GM19438 (cell line): Measurements from ENCODE around the gene DOCK1.

Experiments used
- ATAC-seq: cut with Tn5 transposase; IDR thresholded peaks from one replicate; pipeline ENCODE4 v1.9.1; 2021; ENCODE audit warnings: low read depth; ENCODE audit not compliant: unreplicated experiment

The DOCK1 gene

GRCh38 chr10:127067542-127068194 is 162.4 kb downstream of the DOCK1 start:
- ATAC-seq, result no peak

- ATAC-seq, result no peak
These were observed 163.3 kb downstream of the DOCK1 start for GRCh38 chr10:127068485-127068884.

DNA sequence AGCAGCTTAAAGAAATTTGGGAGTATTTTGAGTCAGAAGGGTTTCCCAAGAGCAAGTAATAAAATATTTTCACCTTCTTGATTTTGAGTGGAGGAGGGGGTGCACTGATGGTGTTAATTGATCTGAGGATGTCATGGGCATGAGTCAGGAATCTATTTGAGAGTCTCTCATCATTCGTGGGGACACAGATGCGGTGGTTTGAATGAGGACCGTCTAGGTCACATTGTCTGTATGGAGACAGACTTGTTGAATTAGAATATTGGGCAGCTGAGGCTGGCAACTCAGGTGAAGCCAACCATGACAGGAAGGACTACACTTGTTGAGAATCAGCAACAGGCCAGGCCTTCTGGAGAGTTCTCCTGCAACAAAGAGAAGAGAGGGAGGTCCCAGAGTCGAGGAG is 164.2 kb downstream of the DOCK1 start:
- ATAC-seq, result no peak

DNA sequence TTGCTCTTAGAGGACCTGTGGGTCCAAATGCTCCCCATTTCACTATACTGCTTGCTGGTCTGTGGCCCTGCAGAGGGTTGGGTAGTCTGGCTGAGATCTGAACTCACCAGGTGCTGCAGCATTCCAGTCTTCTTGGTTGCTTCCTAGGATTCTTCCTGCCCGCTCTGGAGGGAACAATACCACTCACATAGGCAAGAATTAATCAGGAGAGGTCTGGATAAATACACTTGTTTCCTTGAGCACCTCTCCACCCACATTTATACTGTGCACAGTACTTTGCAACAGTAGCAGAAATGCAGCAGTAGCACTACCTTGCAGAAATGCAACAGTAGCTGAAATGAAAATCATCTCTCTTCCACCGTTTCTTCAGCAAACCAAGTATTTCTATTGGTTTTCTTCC is 165.9 kb downstream of the DOCK1 start:
- no peak for ATAC-seq

- no peak for ATAC-seq
These were observed 168.4 kb downstream of the DOCK1 start for GRCh38 chr10:127073666-127074065.

- ATAC-seq, result no peak
These were observed 174.2 kb downstream of the DOCK1 start for GRCh38 chr10:127079392-127079791.

DNA sequence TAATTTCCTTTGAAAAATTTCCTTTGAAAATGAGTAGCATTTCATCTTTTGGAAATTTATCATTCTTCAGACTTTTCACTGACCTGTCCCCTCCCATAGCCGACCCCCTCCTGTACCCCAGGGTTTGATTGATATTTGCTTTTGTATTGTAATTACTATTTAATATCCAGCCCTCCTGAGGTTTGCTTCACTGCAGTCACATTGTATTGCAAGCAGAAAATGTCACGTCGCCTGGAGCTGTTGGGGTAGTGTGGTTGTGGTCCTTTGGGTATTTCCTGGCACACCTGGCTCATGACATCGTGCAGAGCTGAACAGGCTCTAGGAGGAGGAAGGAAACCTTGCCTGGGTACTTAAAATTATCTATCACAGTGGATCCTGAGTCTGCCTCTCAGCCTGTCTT is 175.1 kb downstream of the DOCK1 start:
- no peak for ATAC-seq

DNA sequence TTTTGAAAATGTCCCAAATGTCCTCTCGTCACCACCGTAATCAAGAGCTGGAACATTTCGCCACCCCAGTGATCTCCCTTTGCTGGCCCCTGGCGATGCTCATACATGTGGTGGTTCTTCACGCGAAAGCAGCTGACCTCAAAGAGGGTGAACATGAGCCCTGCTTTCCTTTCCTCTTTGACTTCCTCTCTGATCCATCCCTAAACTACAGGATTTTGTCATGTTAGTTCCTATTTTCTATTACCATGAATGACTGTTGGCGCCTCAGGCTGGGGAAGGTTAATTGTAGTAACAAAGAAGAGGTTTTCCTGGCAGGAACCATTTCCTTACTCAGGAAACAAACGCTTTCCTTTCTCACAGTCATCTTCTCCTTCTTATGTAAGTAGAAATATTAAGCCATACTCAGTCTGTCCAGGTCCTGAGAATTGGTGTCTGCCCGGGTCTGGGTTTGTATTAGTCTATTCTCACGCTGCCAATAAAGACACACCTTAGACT is 176.7 kb downstream of the DOCK1 start:
- no peak for ATAC-seq

- ATAC-seq, result no peak
These were observed 177.4 kb downstream of the DOCK1 start for GRCh38 chr10:127082651-127083050.

- no peak for ATAC-seq
These were observed 180.7 kb downstream of the DOCK1 start for GRCh38 chr10:127085957-127086356.

- no peak for ATAC-seq
These were observed 183.7 kb downstream of the DOCK1 start for GRCh38 chr10:127088908-127089307.

- no peak for ATAC-seq
These were observed 184.2 kb downstream of the DOCK1 start for GRCh38 chr10:127089446-127089845.

- no peak for ATAC-seq
These were observed 184.9 kb downstream of the DOCK1 start for GRCh38 chr10:127090138-127090537.

DNA sequence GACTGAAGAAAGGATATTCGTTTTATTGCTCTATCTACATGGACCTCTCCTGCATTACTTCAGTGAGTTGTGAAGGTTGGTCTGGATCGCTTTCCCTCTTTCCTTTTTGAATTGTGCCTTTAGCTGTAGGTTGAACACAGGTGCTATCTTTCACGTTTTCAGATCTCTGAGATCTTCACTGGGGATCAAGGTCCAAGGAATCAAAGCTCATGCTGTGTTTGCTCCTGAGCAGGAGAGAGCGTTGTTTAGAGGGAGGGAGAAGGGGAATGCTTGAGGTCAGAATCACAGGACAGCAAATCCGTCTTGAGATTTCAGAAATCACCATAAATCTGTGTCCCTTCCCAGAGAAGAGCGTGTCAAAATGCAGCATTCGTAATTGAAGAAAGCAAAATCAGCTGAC is 186.1 kb downstream of the DOCK1 start:
- ATAC-seq, result no peak

DNA sequence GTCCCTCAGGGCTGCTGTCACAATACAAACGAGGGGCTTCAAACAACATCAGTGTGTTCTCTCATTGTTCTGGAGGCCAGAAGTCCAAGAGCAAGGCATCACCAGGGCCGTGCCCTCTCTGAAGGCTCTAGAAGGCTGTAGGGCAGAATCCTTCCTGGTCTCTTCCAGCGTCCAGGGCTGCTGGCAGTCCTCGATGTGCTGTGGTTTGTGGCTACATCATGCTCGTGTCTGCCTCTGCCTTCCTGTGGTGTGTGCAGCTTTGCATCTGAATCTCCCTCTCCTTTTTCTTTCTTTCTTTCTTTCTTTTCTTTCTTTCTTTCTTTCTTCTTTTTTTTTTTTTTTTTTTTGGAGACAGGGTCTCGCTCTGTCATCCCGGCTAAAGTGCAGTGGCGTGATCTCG is 187.7 kb downstream of the DOCK1 start:
- ATAC-seq, result no peak

DNA sequence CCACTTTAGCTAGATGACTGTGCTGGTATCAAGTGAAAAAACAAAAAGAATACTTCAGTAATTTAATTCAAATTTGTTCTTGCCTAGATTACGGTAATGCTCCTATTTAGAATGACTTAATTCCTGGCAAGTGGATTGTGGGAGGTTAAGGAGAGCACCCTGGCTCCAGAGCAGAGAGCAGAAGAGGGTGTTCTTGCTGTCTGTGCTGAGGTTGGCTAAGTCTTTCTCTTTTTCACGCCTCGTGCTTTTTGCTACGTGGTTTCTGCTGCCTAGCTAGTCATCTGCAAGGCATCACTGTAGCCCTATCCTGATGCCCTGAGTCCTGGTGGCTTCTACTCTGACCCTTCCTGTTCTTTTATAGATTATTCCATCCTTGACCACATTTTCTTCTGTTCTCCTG is 189.8 kb downstream of the DOCK1 start:
- ATAC-seq, result no peak

DNA sequence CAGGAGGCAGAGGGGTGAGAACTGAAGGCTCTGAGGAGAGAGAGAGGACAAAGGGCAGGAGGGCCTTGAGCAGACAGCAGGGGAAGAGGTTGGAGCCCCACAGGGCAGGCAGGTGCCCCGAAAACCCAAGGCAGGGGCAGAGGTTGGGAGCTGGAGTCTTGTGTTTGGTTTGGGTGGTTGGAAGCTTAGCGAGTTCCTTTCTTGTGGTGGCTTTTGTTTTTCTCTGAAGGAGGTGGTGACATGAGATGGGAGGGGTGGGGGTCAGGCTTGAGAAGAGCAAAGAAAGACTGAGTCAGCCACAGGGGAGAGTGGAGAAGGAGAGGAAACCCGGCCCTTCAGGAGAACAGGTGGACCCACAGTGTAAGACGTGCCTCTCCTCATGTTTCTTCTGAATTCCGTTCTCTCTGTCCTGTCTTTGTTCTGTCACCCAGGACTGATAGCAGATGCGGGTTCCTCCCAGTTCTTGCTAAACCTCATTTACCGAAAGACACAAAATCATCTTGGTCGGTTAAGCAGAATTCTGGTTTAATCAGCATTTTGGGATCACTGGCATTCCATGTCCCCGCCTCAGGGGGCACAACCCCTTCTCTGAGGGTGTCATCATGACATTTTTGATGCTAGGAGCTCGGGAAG is 195.9 kb downstream of the DOCK1 start:
- ATAC-seq, result no peak

DNA sequence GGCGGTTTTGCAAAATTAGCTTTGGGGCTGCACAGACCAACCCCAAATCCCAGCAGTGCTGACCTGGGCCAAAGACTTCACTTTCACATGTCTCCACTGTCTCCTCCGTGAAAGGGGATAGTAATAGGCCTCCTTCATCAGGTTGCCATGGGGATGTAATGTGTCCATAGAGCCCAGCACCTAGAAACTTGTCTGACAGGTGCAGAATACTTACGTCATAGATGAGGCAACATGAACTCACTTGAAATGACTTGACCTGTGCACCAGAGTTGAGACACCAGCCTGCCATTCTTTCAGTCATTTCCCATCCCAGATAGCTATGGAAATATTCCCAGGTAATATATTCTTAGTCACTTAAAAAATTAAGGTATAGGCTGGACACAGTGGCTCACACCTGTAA is 196.9 kb downstream of the DOCK1 start:
- ATAC-seq, result no peak

- ATAC-seq, result no peak
These were observed 209.9 kb downstream of the DOCK1 start for GRCh38 chr10:127115100-127115499.

GRCh38 chr10:127117125-127117524 is 211.9 kb downstream of the DOCK1 start:
- ATAC-seq, result no peak

DNA sequence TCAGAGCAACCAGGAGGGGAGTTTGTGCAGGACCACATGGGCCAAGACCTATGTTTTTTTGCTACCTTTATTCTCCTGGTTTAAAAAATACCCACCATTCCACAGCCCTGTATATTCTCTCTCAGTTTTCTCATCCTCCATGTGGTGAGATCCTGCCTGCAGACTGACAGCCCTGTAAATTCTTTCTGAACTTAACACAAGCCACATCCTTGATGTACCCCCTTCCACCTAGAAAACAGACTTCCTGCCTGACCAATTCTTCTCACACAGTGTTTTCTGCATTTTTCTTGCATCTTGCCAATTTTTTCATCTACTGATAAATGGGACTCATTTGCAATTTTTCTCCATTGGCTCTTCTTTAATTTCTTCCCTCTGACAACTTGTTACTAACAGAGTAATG is 212.8 kb downstream of the DOCK1 start:
- no peak for ATAC-seq

GRCh38 chr10:127119936-127120335 is 214.7 kb downstream of the DOCK1 start:
- no peak for ATAC-seq
